ENCODE measurements around the gene PSD.

Gene PSD

DNA sequence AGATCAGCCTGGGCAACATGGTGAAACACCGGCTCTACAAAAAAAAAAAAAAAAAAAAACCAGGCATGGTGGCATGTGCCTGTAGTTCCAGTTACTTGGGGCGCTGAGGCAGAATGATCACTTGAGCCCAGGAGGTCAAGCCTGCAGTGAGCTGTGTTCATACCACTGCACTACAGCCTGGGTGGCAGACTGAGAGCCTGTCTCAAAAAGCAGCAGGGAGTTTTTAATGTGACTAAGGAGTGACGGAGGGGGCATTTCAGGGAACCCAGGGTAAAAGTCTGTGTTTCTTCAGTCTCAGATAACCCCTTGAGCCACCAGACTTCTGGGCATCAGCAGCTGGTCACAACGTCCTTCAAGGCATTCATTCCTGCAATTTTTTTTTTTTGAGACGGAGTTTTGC is 34.9 kb upstream of the PSD start:
- no peaks in the 10 kb centered on the region for H3K27me3 Mint-ChIP-seq
- peaks cover 20 to 31% of the 10 kb centered on the region in 2 donors for H3K4me1 Mint-ChIP-seq (ENCODE audit: low read depth in 2 of 2)
- no peak for DNase-seq
- H3K4me3 Mint-ChIP-seq, result no peak overlapping the region
- peaks cover 21% of the 10 kb centered on the region for H3K36me3 Mint-ChIP-seq (ENCODE audit: insufficient read depth)
- no peak for ATAC-seq (replicated peaks)
- H3K27ac Mint-ChIP-seq, result peak overlapping the region in 1 of 2 donors; percentile 82
- no peaks in the 10 kb centered on the region for H3K9me3 Mint-ChIP-seq

DNA sequence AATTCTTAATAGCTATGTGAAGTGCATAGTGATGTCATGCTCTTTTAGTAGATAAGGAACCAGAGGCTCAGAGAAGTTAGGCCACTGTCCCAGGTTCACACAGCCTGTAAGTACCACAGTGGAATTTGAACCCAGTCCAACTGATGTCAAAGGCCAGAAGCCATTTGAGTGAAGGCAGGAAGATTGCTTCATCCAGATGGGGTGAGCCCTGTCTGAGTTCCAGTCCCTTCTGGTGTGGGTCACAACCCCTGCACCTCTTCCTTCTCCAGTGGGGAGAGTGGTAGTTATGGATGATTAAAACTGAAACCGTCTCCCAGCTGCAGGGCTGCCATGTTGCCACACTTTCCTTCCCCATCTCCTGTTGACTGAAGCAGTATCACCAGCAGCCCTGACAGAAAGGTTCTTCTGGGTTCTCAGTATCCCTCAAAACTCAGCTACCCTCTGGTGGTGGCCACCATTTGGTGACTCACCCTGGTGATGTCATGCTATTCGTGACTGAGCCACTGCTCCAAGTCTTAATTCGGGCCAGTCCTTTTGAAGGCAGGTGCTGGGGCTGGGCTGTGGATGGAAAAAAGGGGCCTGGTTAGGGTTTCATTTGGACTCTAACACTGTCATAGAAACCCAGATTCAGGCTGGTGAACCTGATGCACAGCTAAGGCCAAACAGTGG is 34.2 kb upstream of the PSD start:
- DNase-seq, result no peak
- Mint-ChIP-seq H3K36me3 (ENCODE audit: insufficient read depth) (peaks cover 21% of the 10 kb centered on the region), H3K4me3 (peak overlapping the region; percentile 92 to 95), H3K27me3 (no peaks in the 10 kb centered on the region), H3K9me3 (no peaks in the 10 kb centered on the region), H3K4me1 (ENCODE audit: low read depth in 2 of 2) (peaks cover 20 to 31% of the 10 kb centered on the region in 2 donors), H3K27ac (peak overlapping the region in 1 of 2 donors; percentile 82)
- no peak for ATAC-seq (replicated peaks)

DNA sequence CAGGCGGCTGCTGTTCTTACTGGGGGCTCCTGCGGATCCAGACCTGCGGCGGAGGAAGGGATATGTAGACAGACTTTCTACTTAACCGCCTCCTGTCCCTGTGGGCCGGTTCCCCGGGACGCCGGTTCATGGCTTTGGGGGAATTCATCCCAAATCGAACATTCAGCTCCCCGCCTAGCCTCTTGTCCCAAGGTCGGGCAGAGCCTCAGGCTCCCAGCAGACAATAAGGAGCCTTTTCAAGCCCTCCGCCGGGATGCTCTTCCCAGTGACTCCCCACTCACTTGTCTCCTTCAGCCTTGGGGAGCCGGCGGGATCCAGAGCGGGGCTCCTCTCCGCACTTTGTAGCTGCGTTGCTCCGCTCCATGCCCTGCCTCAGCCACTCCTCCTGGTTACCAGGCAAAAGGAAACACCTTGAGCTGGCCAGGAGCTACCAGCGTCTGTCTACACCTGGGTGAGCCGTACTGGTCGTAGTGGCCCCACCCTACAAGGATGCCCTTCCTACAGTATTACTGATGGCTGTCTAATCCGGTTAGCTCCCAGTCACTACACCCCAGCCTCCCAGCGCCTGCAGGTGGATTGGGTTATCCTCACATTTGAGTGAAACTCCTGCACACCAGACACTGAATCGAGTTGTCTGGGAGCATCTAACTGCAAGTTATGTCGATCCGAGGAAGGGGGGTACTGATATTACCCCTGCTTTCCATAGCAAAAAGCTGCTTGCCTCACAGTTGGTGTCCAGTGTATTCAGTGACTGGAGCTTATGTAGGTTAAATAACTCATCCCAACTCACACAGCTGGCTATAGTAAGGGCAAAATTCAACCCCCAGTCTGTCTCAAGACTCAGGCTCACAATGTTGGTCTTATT is 32.8 kb upstream of the PSD start, which contains the start of gene C10orf95:
Gene C10orf95 (minus strand): TSS at position 439 of the 865 bp plus-strand sequence. CDS start 450 bp downstream, outside the sequence.
- Mint-ChIP-seq H3K4me1 (ENCODE audit: low read depth in 2 of 2) (peaks cover 20 to 27% of the 10 kb centered on the region in 2 donors), H3K9me3 (no peaks in the 10 kb centered on the region), H3K4me3 (peak within 1 kb of the TSS; percentile 92 to 95), H3K27ac (peak within 1 kb of the TSS in 1 of 2 donors; percentile 95), H3K36me3 (ENCODE audit: insufficient read depth) (peaks cover 20% of the 10 kb centered on the region), H3K27me3 (no peaks in the 10 kb centered on the region)
- DNase-seq (peak in 1 of 3 experiments; percentile 16), ATAC-seq (replicated peaks) (no peak)

DNA sequence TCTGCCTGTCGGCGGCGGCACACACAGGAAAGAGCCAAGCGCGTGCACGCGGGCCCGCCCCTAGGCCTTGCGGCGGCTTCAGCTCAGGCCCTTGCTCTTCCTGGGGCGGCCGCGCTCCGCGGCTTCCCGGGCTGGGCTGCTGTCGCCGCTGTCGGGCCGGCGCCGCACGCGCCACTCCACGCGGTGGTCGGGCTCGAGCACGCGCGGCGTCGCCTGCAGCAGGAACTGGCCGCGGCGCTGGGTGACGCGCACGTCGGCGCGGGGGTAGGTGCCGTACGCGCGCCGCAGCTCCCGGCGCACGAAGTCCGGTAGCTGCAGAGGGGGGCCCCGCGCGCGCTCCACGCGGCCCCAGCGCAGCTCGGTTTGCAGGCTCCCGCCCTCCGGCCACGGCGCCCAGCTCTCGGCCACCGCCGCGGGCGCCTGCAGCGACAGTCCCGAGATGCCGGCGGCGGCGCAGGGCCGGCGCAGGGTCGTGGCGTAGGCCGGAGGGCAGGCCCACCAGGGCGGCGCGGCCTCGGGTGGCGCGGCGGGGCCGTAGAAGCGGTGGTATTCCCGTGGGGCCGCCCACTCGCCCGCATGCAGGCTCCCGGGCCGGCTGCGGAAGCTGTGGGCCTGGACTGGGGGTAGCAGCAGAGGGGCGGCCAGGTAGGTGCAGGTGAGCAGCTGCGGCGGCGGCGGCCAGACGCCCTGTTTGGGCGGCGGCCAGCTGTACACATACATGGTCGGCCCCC is 32.0 kb upstream of the PSD start:
- ATAC-seq (replicated peaks) (peak; percentile 87), DNase-seq (peak; percentile 85 to 90 (median 85))
- Mint-ChIP-seq H3K27ac (peak overlapping the region; percentile 81 to 95), H3K27me3 (no peaks in the 10 kb centered on the region), H3K4me1 (ENCODE audit: low read depth in 2 of 2) (peaks cover 20 to 27% of the 10 kb centered on the region in 2 donors), H3K36me3 (ENCODE audit: insufficient read depth) (peaks cover 18% of the 10 kb centered on the region), H3K4me3 (peak overlapping the region; percentile 92 to 95), H3K9me3 (no peaks in the 10 kb centered on the region)

DNA sequence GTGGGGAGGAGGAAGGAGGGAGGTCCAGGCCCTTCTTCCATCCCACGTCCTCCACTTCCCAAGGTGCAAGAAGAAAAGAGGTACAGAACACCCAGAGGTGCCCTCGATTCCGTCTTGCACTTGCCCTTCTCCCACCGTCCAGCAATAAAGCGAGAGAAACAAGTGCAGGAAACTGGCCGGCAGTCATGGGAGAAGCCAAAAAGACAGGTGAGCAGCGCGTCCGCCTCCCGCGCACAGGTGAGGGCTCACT is 31.5 kb upstream of the PSD start:
- Mint-ChIP-seq H3K27ac (peak overlapping the region; percentile 81 to 95), H3K27me3 (no peaks in the 10 kb centered on the region), H3K4me3 (peak overlapping the region; percentile 92 to 95), H3K4me1 (ENCODE audit: low read depth in 2 of 2) (peaks cover 20 to 27% of the 10 kb centered on the region in 2 donors), H3K9me3 (no peaks in the 10 kb centered on the region), H3K36me3 (ENCODE audit: insufficient read depth) (peaks cover 18% of the 10 kb centered on the region)
- ATAC-seq (replicated peaks), result no peak
- no peak for DNase-seq

DNA sequence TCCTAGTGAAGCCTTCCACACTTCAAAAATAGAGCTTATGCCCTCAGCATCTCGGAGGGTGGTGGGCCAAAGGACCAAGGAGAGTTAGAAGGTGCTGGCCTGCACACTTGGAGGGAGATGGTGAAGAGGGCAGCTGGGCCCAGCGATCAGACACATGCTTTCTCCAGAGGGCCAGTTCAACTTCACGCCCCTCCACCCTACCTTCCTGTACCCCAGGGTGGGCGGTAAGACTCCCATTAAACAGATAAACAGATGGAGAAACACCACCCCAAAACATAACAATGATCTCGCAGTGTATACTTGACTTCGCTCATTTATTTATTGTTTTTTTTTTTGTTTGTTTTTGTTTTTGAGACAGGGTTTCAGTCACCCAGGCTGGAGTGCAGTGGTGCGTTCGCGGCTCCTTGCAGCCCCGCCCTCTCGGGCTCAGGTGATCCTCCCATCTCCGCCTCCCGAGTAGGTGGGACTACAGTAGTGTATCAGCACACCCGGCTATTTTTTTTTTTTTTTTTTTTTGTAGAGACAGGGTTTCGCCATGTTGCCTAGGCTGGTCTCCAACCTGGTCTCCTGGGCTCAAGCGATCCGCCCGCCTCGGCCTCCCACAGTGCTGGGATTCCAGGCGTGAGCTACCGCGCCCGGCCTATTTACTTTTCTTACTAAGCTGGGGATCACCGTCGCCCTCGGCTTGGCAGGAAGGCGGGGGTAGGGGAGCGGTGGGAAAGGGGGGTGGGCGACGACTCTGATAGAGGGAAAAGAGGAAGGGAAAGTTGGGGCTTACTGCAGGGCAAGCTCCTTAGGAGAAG is 30.9 kb upstream of the PSD start:
- peak; percentile 66 for ATAC-seq (replicated peaks)
- H3K27ac Mint-ChIP-seq, result peak overlapping the region; percentile 81 to 95
- peaks cover 20 to 27% of the 10 kb centered on the region in 2 donors for H3K4me1 Mint-ChIP-seq (ENCODE audit: low read depth in 2 of 2)
- peak; percentile 82 to 86 (median 82) for DNase-seq
- no peaks in the 10 kb centered on the region for H3K9me3 Mint-ChIP-seq
- H3K36me3 Mint-ChIP-seq (ENCODE audit: insufficient read depth), result peaks cover 18% of the 10 kb centered on the region
- H3K4me3 Mint-ChIP-seq, result peak overlapping the region; percentile 92 to 95
- H3K27me3 Mint-ChIP-seq, result no peaks in the 10 kb centered on the region

DNA sequence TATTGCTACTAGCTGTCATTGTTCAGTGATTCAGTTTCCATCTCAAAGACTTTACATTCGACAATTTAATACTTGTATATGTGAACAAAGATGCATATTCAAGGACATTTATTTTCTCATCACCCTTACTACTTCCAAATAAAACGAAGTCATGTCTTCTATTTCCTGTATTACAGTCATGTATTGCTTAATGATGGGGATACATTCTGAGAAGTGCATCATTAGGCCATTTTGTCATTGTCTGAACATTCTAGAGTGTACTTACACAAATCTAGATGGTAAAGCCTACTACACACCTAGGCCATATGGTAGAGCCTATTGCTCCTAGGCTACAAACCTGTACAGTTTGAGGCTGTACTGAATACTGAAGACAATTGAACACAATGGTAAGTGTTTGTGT is 26.3 kb upstream of the PSD start:
- Mint-ChIP-seq H3K4me3 (no peak overlapping the region), H3K27ac (no peak overlapping the region), H3K4me1 (ENCODE audit: low read depth in 2 of 2) (peaks cover 6 to 8% of the 10 kb centered on the region in 2 donors), H3K9me3 (no peaks in the 10 kb centered on the region), H3K36me3 (ENCODE audit: insufficient read depth) (peaks cover 5% of the 10 kb centered on the region), H3K27me3 (no peaks in the 10 kb centered on the region)
- ATAC-seq (replicated peaks) (no peak), DNase-seq (no peak)

DNA sequence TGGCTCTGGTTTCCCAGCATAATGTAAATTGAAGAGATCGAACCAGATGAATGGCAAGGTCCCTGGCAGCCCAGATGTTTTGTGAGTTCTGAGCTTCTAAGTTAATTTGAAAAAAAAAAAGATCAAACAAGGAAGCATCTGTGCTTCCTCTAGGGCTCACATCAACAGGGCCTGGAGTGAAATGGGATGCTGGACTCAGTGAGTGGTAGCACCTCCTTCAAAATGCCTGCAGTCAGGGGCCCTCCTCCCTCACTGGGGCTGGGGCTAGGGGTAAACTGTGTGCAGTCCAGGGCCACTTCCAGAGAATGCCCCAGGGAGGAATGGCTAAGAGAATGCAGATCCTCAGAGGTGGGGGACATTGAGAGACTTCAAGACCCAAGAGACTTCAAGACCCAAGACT is 19.8 kb upstream of the PSD start:
- H3K36me3 Mint-ChIP-seq (ENCODE audit: insufficient read depth), result peaks cover under 1% of the 10 kb centered on the region
- no peaks in the 10 kb centered on the region for H3K9me3 Mint-ChIP-seq
- no peak overlapping the region for H3K27ac Mint-ChIP-seq
- H3K4me3 Mint-ChIP-seq, result no peak overlapping the region
- H3K4me1 Mint-ChIP-seq (ENCODE audit: low read depth in 2 of 2), result peaks cover 10 to 19% of the 10 kb centered on the region in 2 donors
- ATAC-seq (replicated peaks), result no peak
- DNase-seq, result no peak
- no peaks in the 10 kb centered on the region for H3K27me3 Mint-ChIP-seq

DNA sequence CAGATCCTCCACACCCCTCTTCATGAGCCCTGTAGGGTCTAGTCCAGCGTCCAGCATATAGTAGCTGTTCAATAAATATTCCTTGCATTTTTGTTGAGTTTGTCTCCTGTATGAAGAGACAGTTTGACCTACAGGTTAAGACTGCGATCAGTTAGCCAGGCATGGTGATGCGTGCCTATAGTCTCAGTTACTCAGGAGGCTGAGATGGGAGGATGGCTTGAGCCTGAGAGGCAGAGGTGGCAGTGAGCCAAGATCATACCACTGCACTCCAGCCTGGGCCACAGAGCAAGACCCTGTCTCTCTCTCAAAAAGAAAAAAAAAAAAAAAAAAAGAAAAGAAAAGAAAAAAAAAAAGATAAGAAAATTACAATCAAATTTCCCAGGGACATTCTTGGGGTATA is 18.9 kb upstream of the PSD start:
- H3K4me1 Mint-ChIP-seq (ENCODE audit: low read depth in 2 of 2), result peaks cover 19 to 22% of the 10 kb centered on the region in 2 donors
- no peaks in the 10 kb centered on the region for H3K9me3 Mint-ChIP-seq

DNA sequence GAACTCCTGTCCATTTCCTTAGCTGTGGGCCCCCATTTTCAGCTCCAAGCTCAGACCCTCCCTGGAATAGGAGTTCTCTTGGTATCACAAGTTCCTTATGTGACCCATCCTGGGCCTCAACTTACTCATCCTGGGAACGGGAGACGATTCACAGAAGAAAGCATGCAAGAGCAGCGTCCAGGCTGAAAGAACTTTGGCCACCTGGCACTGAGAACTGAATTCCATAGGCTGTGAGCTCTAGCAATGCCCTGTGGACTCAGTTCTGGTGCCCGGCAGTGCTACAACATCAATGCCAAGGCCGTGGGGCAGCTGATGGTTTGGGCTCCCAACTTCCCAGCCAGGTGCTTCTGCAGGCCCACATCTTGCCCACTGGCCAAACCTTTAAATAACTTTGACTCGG is 17.7 kb upstream of the PSD start:
- H3K9me3 Mint-ChIP-seq, result no peaks in the 10 kb centered on the region
- DNase-seq, result no peak
- ATAC-seq (replicated peaks), result no peak
- peak overlapping the region; percentile 76 to 93 for H3K4me3 Mint-ChIP-seq
- H3K36me3 Mint-ChIP-seq (ENCODE audit: insufficient read depth), result peaks cover 11% of the 10 kb centered on the region
- peak overlapping the region; percentile 35 to 88 for H3K27ac Mint-ChIP-seq
- peaks cover 30 to 32% of the 10 kb centered on the region in 2 donors for H3K4me1 Mint-ChIP-seq (ENCODE audit: low read depth in 2 of 2)
- H3K27me3 Mint-ChIP-seq, result no peaks in the 10 kb centered on the region

More for the DNA sequence above, 18.9 kb upstream of the PSD start:
- Mint-ChIP-seq H3K4me3 (peak overlapping the region; percentile 29 to 76), H3K36me3 (ENCODE audit: insufficient read depth) (peaks cover 9% of the 10 kb centered on the region), H3K27ac (no peak overlapping the region), H3K27me3 (no peaks in the 10 kb centered on the region)
- DNase-seq, result no peak
- no peak for ATAC-seq (replicated peaks)

DNA sequence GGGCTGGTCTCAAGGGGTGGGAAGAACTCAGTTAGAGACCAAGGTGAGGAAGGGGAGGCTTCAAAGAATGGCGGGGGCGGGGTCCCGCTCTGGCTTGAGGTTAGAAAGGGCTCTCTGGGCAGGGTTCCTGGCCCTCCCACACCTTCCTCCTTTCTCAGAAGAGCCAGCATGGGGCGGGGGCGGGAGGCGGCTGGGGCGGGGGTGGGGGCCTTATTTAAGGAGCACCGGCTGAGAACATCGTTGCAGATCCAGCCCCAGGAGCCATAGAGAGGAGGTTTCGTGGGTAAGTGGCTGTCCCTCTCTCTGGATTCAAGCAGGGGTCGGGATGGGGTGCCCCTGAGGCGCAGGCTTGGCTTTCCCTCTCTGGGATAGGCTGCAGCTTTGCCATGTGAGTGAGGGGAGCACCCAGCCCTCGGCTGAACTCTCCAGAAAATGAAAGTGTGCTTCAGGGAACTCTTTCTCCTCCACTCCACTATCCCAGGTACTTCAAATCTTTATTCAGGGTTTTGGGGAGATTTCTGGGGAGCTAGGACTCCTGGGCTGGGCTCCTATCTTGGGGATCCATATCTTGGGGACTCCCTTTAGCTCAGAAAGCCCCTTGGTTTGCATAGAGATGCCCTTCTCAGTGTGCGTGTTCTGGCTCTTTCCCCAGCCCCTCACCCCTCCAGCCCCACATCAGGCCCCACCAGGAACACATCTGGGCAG is 17.1 kb upstream of the PSD start:
- Mint-ChIP-seq H3K27ac (peak overlapping the region; percentile 72 to 88), H3K4me1 (ENCODE audit: low read depth in 2 of 2) (peaks cover 30 to 32% of the 10 kb centered on the region in 2 donors), H3K27me3 (no peaks in the 10 kb centered on the region), H3K4me3 (peak overlapping the region; percentile 76 to 93), H3K9me3 (no peaks in the 10 kb centered on the region), H3K36me3 (ENCODE audit: insufficient read depth) (peaks cover 11% of the 10 kb centered on the region)
- ATAC-seq (replicated peaks) (no peak), DNase-seq (no peak)

DNA sequence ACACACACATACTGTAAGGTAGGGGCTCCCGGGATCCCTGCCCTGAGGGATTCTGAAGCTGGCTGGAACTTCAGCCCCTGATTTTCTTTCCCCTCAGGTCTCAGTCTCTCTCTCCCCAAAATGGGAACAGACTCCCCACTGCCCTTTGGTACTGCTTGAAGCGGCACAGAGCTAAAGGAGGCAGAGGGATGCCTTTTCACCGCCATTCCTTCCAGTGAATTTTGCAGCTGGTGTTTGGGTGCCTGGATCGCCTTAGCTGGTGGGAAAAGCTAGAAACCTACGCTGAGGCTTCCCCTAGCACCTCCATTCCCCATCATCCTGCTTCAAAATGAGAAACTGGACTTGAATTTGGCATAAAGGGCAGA is 16.5 kb upstream of the PSD start:
- Mint-ChIP-seq H3K4me1 (ENCODE audit: low read depth in 2 of 2) (peaks cover 30 to 32% of the 10 kb centered on the region in 2 donors), H3K4me3 (peak overlapping the region; percentile 76 to 93), H3K9me3 (no peaks in the 10 kb centered on the region), H3K27ac (peak overlapping the region; percentile 72 to 88), H3K36me3 (ENCODE audit: insufficient read depth) (peaks cover 11% of the 10 kb centered on the region), H3K27me3 (no peaks in the 10 kb centered on the region)
- DNase-seq (no peak), ATAC-seq (replicated peaks) (no peak)

Data from effector memory CD8-positive, alpha-beta T cell (primary cell).